LoVo (cell line): Measurements from ENCODE around the gene UNK.
A peak's percentile ranks its signal among the peaks of the same experiment; 100 is the strongest.
"Not testable (repeated sequence)": the region's sequence is repeated elsewhere in the genome, so short reads cannot be mapped to it uniquely, and the experiment has no call there.

Experiments used
- DNase-seq: peaks from one replicate; pipeline ENCODE4 v3.0.0-alpha.2; 2016; ENCODE audit warnings: low spot score

UNK gene

DNA sequence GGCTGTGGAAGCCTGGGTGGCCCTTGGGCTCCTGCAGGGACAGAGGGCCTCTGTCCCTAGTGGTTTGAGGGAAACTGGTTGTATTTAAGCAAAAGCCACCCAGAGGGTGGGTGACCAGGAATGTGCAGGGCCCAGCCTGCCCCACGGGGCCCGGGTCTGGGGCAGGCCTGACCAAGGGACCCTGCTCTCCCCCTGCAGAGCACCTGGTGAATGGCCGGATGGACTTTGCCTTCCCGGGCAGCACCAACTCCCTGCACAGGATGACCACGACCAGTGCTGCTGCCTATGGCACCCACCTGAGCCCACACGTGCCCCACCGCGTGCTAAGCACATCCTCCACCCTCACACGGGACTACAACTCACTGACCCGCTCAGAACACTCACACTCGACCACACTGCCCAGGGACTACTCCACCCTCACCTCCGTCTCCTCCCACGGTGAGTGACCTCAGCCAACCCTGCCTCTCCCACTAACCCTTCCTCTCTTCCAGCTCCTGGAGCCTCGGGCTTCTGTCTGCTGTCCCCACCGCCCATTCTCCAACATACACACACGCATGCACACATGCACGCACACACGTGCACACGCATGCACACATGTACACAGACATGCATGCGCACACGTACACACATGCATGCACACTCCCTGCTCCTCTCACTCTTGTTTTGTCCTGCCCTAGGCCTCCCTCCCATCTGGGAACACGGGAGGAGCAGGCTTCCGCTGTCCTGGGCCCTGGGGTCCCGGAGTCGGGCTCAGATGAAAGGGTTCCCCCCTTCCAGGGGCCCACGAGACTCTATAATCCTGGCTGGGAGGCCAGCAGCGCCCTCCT is 30.0 kb upstream of the UNK start:
- no peak for DNase-seq

DNA sequence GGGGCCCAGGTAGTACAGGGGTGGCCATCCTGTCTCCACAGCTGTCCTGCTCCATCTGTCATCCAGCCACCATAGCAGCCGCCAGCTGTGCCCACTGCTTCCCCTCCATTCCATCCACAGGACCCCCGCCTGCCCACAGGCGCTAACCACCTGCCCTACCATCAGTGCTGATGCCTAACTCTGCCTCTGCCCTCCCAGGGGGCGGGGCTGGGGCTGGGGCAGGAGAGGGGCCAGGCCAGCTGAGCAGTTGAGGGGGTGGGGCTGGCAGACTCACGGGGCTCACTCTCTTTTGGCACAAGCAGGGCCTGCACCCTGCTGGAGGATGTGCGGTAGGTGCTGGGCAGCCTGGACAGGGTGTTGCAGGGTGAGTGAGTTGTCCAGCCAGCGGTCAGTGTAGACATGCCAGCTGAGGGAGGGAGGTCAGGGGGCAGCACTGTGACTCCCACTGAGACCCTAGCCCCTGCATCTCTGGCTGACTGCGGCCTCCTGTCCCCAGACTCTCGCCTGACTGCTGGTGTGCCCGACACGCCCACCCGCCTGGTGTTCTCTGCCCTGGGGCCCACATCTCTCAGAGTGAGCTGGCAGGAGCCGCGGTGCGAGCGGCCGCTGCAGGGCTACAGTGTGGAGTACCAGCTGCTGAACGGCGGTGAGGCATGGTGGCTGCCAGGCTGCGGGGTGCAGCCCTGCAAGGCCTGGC is 29.3 kb upstream of the UNK start:
- DNase-seq: no peak

GRCh38 chr17:75755990-75756389 is 28.6 kb upstream of the UNK start:
- no peak for DNase-seq

DNA sequence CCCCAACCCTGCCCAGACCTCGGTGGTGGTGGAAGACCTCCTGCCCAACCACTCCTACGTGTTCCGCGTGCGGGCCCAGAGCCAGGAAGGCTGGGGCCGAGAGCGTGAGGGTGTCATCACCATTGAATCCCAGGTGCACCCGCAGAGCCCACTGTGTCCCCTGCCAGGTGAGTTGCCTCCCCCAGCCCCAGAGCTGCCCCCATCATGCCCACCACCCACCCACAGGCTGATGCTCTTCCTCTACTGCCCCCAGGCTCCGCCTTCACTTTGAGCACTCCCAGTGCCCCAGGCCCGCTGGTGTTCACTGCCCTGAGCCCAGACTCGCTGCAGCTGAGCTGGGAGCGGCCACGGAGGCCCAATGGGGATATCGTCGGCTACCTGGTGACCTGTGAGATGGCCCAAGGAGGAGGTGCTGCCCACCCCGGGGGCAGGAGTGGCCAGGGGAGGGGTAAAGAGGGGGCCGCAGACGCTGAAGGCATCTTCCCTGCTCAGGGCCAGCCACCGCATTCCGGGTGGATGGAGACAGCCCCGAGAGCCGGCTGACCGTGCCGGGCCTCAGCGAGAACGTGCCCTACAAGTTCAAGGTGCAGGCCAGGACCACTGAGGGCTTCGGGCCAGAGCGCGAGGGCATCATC is 28.0 kb upstream of the UNK start:
- no peak for DNase-seq

GRCh38 chr17:75757086-75757681 is 27.4 kb upstream of the UNK start:
- DNase-seq: no peak

GRCh38 chr17:75758131-75758905 is 26.3 kb upstream of the UNK start:
- no peak for DNase-seq

DNA sequence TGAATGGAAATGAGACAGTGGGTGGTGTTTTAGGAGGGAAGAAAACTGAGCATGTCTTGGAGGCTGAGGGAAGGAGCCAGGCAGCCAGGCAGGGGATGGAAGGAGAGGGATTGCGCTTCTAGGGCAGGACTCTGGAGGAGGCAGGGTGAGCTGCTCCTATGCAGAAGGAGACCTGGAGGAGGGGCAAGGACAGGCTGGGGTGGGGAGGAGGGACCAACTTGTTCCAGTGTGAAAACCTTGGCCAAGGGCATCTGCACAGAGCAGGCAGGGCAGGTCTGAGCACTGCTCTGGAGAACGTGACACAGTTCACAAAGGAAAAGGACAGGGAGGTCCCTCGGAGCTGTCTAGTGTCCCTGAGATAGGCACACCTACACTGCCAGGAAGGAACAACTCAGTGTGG is 25.1 kb upstream of the UNK start:
- no peak for DNase-seq

DNA sequence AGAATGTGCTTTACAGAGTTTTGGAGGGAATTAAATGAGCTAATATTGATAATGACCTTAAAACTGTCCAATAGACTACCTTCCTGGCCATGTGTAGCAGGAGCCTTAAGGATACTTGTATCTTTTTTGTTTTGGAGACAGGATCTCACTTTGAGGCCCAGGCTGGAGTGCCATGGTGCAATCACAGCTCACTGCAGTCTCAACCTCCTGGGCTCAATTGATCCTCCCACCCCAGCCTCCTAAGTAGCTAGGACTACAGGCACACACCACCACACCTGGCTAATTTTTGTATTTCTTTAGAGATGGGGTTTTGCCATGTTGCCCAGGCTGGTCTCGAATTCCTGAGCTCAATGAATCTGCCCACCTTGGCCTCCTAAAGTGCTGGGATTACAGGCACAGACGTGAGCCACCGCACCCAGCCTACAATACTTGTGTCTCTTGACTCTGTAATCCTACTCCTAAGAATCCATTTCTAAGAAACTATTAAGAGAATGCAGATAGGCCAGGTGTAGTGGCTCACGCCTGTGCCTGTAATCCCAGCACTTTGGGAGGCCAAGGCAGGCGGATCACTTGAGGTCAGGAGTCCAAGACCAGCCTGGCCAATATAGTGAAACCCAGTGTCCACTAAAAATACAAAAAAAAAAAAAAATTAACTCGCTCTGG is 24.5 kb upstream of the UNK start:
- DNase-seq: not testable (repeated sequence)

GRCh38 chr17:75762513-75763268 is 21.9 kb upstream of the UNK start:
- no peak for DNase-seq

DNA sequence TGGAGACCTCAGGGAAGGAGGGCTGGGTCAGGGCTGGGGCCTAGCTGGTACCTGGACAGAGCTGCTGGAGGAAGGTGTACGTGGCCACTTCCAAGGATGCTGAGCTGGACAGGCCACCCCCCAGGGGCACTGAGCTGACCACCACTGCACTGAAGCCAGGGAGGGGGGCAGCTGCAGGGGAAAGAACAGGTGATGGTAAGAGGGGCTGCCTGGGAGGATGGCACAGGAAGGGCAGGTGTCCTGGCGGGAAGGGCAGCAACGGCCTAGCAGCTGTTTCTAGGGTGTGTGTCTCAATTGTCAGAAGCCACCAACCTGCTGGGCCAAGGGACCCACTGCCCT is 21.4 kb upstream of the UNK start:
- no peak for DNase-seq

DNA sequence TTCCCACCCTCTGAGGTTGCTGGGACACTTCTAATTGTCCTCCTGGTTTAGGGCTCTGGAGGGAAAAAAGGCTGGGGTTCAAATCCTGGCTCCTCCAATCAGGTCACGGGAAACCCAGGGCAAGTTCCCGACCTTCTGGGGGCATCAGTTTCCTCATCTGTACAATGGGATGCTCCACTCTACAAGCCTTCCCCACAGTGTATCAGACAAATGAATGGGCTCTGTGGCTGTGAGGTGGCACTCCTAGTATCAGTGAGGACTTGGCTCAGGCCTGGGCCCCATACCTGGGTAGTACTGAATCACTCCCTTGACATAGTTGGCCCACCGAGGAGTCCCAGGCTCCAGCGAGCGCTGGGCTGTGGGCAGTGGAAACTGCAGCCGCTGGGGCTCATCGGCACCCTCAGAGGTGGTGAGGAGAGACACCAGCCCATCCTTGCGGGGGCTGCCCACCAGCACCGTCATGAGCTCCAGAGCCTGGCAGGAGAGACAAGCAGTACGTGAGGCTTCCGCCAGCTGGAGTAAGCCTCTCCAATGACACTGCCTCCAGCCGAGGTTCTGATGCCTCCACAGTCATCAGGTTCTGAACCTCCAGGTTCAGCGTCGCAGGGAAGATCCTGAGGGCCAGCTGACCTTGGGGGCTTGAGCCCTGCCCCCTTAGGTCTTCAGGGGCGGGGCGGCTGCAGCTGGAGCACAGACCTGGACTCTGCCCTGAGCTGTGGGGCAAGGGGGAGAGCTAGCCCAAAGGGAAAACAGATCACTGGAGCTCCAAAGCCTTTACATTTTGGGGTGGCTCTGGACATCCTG is 20.8 kb upstream of the UNK start:
- no peak for DNase-seq

DNA sequence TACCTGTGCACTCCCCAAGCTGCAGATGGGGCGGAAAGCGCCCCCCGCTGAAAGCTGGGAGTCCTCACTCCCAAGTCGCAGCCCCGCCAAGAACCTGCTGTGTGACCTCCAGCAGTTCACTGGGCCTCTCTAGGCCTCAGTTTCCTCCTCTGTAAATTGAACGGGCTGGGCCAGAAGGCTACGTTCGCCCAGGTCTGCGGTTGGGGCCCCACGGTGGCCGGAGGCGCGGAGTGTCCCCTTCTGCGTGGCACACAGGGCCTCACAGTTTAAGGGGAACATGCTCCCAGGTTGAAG is 20.2 kb upstream of the UNK start:
- DNase-seq: no peak

DNA sequence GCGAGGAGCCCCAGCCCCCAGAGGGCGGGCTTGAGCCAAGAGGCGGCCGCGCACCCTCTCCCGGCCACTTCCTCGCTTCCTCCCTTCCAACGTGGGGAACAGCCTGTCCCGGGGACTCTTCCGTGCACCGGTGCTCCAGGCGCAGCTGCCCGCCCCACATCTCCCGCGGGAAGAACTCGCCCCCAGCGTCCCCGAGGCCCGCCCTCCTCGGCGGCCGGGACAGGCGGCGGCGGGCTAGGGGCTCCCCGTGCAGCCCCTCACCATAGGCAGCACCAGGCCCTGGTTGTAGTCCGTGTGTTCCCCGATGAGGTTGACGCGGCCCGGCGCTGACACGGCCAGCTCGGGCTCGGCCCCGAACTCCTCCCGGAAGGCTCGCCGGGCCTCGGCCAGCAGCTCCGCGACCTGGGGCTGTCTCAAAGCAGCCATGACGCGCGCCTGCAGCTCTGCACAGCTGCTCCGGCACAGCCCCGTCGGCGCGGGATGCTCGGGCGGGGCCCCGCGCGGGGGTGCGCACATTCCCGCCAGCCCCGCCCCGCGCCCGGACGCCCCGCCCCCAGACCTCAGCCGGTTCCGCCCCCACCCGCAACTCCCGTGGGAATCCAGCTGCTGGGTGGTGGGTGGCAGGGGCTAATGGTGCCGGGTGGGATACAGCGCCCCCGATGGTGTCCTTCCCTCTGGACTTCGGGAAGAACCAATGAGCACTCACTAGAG is 19.7 kb upstream of the UNK start, which contains the start of gene GALK1:
Gene GALK1, minus strand, starts transcription at position 482 of the 711 bp plus-strand sequence. Its CDS starts 56 bp downstream, at position 426.
- peak; percentile 71 for DNase-seq

- DNase-seq: no peak
Observed at GRCh38 chr17:75765981-75766380, 18.6 kb upstream of the UNK start.

GRCh38 chr17:75767881-75768280 is 16.7 kb upstream of the UNK start:
- DNase-seq: no peak

DNA sequence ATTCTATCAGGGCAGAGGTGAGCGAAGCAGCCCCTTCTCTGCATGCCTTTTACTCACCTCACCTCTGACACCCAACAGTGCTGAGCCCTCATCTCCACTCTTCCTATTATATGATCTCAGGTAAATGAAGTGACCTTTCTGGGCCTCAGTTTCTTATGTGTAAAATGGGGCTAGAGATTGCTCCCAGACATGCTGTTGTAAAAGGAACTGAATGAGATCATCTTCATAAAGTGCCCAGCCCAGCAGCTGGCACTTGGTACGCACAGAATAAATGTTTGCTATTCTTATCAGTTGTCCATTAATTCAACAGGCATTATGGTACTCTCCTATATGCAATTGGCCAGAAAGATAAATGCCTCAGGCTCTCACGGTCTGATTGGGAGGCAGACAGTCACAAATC is 15.1 kb upstream of the UNK start:
- DNase-seq: no peak

DNA sequence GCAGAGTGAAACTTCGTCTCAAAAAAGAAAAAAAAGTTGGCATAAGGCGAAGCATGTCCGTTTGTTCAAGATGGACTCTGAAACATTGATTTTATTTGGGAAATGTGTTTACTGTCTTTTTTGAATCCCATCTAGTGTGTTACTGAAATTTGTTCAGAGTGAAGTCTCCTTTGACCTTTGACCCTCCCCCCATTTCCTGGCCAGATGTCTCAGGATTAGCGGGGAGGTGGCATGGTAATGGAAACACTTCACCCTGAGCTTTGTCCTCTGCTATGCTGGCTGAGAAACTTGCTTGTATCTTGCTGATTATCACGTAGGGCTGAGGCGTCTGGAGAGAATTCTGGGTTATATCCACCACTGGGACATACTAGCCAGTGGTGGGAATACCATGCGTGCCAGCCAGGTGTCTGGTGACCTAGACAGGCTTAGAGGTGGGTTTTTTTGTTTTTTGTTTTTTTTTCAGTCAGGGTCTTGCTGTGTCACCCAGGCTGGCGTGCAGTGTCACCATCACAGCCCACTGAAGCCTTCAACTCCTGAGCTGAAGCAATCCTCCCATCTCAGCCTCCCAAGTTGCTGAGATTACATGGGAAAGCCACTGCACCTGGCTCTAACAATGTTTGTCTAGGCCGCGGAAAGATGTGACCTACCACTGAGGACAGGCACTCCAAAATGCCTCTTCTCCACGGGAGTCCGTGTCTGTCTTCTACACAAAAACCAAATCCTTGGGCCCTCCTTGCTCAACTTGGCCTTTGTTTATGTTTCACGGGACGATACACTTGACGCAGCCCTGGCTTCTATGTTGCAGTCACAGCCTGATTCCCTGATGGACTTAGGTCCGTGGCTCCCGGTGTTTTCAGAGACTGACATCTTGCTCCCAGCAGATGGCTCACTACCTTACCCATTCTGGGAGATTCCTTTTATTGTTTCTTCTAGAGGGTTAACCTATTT is 13.0 kb upstream of the UNK start:
- DNase-seq: no peak

DNA sequence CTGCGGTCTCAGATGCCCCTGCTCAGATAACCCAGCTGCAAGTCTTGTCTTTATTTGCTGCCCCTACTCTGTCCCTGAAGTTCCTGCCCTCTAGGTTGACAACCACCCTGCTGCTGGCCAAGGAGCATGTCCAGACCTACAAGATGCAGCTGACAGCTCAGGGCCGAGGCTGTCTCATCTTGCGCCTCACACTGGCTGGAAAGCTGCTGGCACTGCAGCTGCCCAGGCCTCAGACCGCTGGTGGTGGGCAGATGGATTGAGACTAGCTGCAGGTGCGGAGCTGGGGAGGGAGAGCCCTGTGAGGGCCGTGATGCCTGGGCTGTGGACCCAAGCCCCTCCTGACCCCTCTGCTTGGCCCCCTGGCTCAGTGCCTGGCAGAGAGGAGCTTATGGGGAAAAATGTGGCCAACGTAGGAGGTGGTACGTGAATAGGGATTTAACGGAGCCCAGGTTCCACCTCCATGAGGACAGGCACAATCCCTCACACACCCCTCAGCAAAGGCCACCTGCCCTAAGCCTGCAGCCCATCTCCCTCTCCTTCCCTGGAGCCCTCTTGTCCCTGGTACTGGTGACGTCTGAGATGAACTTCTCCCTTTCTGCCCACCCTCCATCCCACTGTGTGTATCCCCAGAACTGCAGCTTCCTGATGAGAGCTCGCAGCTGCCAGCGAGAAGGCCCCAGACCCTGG is 11.3 kb upstream of the UNK start:
- DNase-seq: no peak
